Caki2 (cell line): ENCODE data around the gene NALCN. TPM values are rescaled to one million over a fixed set of nuclear protein-coding genes. Genes with fewer than 3 reads are reported as not detected.
A peak's percentile ranks its signal among the peaks of the same experiment; 100 is the strongest.

Source experiments
- DNase-seq: peaks from one replicate; pipeline ENCODE4 v3.0.0-alpha.2; 2015; ENCODE audit warnings: low read depth
- in situ Hi-C: cut with HindIII; loops from 2 replicates; pipeline ENCODE4 v1.10.0; 2016; ENCODE audit warnings: low sequenced_read_pairs, low pct_unique_long_range_greater_than_20kb, mixed read lengths
- total RNA-seq: library from RNA; depleted of rRNA; stranded (reverse); fragments of >200 nt; shearing (Covaris generic); gene quantifications from 2 replicates; pipeline ENCODE4 v1.2.3, GENCODE V29; 2014; ENCODE audit warnings: low replicate concordance

The NALCN gene
- total RNA-seq, 1 experiment from 2014 or later: 0.34 TPM

DNA sequence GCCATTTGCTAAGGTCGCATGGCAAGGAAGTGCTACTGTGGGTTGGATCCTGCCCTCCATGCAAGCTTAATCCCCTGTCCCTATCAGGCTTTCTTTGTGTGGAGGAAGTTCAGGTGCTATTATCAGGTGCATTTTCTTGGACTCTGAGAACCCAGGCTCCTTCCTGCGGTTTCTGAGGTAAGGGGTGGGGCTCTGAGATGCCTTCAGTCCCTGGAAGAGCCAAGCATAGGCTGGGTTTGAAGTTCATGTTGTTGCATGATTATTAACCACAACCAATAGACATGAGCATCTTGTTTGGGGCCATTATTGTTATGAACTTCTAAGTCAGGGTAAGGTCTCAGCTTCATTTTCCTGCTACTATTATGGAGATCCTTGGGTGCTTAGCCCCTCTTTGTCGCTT, 109.5 kb downstream of the NALCN start:
- in situ Hi-C loops: no loop called here
- DNase-seq: no peak

DNA sequence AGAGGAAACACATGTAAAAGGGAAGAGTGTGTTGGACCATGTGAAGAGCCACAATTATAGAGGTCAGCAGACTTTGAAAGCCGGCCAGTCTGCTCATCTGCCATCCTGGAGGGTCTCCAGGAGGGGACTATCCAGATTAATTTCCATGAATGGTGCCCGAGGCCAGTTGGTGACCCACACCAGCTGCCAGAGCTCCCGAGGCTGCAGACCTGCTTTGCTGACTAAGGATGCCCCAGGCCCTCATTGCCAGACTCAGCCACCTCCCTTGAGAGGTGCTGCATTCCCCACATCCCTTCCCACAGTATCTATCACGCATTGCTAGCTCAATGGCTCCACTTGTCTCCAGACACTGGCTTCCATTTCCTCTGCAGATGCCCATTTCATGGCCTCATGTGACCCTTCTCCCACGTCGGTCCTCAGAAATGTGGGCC, 110.3 kb downstream of the NALCN start:
- in situ Hi-C loops: no loop called here
- DNase-seq: no peak

DNA sequence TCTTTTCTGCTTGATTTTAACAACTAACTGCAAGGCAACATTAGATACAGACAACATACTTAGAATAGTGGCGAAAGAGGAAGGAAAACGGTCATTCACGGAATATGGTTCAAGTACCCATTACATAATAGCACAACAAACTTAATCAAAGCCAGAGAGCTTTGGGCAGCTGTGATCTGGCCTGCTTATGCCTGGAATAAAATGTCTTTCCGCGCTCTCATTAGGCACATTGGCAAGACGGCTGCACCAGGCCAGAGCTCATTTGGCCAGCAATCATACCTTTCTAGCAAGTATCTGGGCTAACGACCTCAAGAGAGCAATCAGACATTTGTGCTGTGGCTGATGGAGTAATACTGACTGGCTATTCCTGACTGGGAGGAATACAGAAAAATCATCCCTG, 112.8 kb downstream of the NALCN start:
- in situ Hi-C loops: no loop called here
- DNase-seq: no peak

DNA sequence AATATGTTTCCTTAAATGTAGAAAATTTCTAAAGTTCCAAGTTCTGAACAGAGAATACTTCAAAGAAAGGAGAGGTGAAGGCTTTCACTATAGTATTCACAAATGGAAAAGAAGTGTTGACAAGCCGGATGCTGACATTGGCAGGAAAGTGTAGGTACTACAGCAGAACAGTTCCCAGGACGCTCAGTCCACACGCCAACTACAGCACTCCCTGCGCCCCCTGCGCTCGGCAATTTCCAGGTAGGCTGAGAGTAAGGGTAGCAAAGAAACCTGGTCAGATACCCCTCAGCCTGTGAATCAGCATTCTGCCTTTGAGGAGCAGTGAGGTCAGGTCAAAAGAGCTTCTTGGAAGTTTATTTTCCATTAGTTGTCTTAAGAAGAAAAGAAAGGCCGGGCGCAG, 115.3 kb downstream of the NALCN start:
- in situ Hi-C loops: no loop called here
- no peak for DNase-seq

DNA sequence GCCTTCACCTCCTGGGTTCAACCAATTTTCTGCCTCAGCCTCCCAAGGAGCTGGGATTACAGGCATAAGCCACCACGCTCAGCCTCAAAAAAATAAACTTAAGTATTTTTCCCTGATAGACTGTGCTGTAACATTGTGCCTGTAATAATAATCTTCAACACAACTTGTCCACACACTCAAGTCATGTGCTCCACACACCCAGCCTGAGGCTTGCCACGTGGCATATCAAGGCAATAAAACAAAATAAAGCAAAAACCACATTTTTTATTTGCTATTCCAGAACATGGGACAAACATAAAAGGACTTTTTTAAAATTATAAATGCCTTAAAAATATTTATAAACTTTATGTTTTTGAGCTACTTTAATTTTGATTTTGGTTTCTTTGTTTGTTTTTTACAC, 115.8 kb downstream of the NALCN start:
- no peak for DNase-seq

DNA sequence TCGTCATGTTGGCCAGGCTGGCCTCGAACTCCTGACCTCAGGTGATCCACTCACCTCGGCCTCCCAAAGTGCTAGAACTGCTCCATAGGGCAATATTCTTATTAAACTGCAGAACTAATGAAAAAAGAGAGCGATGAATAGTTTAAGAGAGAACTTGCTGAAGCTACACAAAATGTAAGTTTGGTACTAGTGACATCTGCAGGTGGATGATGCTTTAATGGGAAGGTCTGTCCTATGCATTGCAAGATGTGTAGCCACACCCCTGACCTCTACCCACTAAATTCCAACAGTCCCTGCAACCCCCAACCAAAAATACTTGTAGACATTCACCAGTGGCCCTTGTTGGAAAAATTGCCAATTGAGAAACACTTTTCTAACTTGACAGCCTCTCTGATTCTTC, 117.8 kb downstream of the NALCN start:
- DNase-seq: no peak
- in situ Hi-C loops: no loop called here

More for the DNA sequence above, 115.8 kb downstream of the NALCN start:
- in situ Hi-C loops: no loop called here

DNA sequence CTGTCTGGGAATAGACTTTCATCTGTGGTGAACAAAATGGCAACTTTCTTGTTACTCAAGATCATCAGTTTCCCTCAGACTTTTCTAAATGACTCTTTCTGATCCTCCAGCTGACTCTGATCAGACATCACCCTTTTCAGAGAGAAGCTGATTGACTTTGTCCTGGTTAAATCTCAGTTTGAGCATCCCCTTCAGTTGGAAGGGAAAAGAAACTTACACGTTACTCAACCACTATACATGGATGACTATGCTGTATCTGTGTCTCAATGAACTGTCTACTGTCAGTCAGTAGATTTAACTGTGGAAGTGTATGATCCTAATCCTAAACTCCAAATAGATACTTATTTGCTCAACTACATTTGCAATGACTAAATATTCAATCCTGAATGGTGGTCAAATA, 118.5 kb downstream of the NALCN start:
- no peak for DNase-seq
- in situ Hi-C loops: no loop called here

DNA sequence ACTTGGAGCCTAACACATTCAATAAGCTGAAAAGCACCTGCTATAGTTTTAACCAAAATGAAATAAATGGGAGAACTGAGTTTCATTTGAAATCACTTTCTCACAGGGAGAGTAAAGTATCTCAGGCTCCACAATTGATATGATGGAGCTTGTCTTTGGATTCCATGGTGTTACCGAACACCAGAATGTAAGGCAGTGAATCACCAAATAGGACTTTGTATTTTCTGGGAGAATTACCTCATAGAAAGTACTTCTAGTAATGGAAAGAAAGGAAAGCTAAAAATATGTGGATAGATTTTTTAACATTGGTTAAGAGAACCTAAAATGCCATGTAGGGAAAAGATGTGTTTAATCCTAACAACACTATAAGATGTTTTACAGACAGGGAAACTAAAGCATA, 123.6 kb downstream of the NALCN start:
- in situ Hi-C loops: no loop called here
- DNase-seq: no peak

DNA sequence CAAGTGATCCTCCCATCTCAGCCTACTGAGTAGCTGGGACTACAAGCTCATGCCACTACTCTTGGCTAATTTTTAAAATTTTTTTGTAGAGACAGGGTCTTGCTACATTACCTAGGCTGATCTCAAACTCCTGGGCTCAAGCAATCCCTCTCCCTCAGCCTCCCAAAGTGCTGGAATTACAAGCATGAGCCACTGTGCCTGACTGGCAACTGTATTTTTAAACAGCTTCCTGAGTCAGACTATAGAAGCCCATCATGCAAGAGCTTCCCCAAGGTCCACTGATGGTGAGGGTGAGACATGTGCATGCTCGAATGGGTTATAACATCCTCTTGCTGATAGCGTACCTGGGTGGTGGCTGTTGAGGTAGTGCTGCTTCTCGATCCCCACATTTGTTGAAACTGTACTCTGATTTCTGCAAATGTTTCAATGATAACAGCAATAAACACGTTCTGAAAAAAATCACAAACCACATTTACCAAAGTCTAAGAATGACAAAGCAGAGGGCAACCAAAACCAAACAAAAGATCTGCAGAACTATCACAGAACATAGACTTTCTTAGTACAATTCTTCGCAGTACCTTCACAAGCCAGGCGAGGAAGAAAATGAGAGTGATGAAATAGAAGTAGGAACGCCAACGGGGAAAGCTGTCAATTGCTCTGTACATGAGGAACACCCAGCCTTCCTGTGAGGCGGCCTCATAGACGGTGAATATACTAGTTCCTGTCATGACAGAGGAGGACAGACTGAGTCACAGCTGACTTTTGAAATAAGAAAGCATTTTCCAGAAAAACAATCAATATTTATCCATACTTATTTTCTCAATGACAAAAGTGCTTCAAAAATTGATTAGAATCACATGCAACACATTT, 124.4 kb downstream of the NALCN start:
- no peak for DNase-seq
- in situ Hi-C loops: no loop called here

DNA sequence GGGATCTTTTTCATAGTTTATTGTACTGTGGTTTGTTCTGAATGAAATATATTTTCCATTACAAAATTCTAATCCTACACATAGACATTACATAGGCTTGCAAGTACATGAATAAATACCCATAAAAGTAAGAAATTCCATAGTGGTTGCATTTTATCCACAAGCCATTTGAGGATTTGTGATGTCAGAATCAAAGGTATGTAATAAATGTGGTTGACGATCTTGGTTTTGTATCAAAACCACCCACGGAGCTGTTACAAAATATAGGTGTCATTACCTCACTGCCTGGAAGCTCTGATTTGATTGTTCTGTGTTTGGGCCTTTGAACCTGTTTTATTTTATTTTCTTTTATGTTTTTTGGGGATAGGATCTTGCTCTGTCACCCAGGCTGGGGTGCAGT, 125.1 kb downstream of the NALCN start:
- in situ Hi-C loops: no loop called here
- DNase-seq: no peak

DNA sequence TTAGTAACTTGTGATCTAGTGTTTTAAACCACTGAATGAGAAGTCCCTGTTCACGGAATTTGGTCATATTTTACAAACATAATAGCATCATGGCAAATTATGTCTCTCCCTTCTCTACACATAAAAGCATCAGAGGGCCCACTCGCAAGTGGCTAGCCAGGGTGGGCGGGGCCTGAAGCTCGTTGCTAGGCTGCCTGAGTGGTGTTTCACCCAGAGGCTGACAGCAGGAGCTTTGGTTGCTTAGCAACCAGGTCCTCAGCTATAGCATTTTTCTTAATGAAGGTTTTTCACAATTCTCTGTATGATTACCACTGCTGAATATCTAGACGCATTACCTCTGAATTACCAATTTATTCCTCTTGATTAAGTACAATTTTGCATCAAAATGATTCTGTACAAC, 126.5 kb downstream of the NALCN start:
- peak; percentile 7 for DNase-seq
- in situ Hi-C loops: no loop called here

DNA sequence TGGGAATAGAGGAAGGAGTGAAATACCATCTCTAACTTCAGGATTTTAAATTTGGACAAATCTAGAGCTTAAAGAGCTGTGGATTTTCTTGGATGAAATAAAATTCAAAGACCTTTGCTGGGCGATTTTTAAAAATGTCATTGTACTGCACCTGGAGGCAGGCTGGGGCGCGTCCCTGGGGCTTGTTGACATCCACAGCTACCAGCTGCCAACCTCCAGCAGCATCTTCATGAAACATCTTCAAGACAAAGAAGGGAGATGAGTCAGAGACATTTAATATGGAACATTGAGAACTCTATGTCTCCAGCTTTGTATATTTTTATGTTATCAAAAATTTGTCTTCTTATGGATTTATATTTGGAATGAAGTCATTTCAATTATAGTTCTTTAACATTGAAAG, 132.5 kb downstream of the NALCN start:
- DNase-seq: no peak
- in situ Hi-C loops: no loop called here

DNA sequence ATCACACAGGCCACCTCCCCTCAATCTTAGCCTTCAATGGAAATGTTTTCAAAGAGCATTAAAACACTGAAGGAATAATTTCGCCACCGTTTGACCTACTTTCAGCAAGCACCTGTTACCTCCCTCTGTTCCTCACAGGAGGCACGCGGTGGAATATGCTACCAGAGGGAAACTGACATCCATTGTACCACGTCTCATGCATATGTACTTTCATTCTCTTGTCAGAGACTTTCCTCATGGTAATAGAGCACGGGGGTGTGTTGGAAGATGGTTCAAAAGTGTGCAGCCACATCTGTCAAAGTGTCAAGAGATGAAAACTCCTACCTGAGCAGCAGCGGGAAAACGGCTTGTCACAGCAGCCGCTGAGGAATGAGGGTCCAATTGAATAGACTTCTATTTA, 143.4 kb downstream of the NALCN start:
- in situ Hi-C loops: no loop called here
- DNase-seq: no peak

DNA sequence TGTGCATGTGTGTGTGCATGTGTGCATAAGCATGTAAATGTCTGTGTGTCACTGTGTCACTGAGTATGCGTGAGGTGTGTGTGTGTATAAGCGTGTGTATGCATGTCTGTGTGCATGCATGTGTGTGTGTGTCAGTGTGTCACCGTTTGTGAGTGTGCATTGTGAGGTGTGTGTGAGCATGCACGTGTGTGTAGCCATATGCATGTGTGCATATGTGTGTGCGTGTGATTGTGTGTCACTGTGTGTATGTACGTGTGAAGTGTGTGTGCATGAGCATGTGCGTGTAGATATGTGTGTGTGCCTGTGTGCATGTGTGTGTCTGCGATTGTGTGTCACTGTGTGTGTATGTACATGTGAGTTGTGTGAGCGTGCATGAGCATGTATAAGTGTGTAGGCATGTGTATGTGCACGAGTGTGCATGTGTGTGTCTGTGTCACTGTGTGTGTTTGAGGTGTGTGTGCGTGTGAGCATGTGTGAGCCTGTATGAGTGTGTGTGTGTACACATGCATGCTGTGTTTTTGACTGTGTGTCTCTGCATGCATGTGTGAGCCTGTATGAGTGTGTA, 144.5 kb downstream of the NALCN start:
- DNase-seq: no peak
- in situ Hi-C loops: no loop called here

DNA sequence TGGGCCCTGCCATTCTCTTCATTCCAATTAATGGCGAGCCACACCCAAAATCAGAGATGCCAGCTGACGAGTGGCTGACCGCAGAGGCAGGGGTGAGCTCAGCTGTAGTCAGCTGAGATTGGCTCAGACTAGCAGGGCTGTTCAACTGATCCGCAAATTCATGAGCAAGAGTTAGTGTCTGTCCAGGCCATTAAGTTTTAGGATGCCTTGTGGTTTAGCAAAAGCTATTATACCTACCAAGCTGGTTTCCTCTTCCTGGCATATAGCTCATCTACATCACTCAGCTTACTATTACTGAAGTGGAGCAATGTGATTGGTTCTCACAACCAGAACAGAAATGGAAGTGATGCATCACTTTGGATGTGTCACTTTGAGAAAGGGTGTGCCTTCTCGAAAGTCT, 148.7 kb downstream of the NALCN start:
- DNase-seq: peak; percentile 16
- in situ Hi-C loops: no loop called here

DNA sequence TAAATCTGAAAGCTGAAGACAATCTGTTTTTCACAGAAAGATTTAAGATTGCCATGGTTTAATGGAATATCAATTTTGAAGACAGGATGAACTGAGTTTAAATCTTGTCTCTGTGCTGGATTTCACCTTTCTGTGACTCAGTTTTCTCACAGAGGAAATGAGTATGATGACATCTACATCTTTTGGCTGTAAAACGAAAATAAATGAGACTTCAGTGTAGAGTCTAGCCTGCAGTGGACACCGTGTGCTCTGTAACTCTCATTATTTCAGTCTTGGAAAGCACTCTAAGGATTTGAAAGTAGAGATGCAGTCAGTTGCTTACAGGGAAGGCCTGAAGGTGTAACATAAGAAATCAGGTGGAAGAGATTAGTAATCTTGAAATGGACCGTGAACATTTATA, 150.4 kb downstream of the NALCN start:
- no peak for DNase-seq
- in situ Hi-C loops: no loop called here

DNA sequence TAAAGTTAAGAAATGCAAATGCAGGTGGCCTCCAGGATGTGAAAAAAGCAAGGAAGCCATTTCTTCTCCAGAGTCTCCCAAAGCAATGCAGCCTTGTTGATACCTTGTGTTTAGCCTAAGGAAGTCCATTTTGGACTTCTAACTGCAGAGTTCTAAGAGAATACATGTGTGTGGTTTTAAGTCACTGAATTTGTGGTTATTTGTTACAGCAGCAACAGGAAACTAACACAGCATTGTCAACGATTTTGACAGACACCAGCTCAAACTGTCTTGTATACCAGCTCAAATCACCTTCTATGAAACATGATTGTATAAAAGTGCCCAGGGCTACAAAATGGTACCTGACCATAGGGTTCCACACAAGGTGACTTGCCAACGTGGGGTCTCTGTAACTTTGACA, 151.4 kb downstream of the NALCN start:
- DNase-seq: no peak
- in situ Hi-C loops: no loop called here

DNA sequence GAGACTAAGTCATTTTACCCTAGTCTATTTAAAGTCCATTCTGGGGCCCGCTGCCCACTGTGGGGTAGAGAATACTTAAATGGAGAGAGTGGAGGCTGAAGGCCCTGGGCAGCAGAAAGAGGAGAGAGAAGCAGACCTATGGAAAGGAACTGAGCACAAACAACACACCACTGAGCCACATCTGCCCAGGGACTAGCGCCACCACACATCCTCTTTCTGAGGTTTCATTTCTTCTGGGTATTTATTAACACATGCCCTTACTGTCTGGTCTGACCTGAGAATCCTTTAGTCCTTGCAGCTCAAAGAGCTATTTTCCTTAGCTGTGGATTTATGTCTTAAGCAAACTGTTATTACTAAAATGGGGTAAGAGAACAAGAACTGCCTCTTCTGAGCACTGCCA, 154.0 kb downstream of the NALCN start:
- in situ Hi-C loops: no loop called here
- DNase-seq: no peak

DNA sequence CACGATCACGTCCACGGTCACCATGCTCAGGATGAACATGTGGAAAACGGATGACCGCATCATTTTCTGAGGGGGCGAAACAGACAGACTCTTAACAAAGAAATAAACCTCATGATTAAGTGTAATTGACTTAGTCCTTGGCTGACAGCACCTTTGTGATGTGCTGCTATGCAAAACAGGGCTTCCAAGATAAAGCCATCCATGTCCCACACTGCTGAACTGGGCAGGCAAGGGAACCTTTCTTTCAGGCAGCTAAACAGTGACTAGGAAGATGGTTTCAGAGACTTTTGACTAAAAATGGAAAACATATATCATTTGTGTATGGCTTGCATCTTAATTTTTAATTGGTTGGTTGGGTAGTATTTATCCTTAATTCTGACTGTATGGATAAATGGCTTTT, 157.8 kb downstream of the NALCN start:
- DNase-seq: no peak
- in situ Hi-C loops: no loop called here

DNA sequence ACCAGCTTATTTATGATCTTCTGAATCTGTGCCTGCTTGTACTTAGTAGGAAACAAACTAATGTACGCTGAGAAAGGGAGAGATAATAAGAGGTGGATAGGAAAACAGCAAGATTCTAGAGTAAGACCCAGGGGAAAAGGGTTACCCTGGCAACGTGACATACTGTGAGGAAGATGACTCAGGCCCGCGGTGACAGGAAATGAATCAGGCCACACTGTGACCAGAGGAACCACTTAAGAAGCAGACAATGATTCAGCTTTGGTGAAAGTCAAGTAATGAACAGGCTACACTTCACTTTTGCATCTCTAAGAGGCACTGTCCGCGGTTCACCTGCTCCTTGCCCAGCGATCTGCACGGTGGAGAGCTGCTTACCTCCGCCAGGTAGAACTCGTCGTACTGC, 158.2 kb downstream of the NALCN start:
- peak; percentile 84 for DNase-seq
- in situ Hi-C loops: no loop called here
